Activated CD4-positive, CD25-positive, alpha-beta regulatory T cell treated with anti-CD3 and anti-CD28 coated beads, Interleukin-2, amount 50 U/mL, for 24 hours (primary cell): Measurements from ENCODE around the gene WDR45B.
A peak's percentile ranks its signal among the peaks of the same experiment; 100 is the strongest.

Experiments
- ATAC-seq, 2 donors: fragments of 150-1000 bp; cut with Tn5 transposase; one replicate each; pipeline ENCODE4 v1.10.0; 2021; ENCODE audit warnings: mild to moderate bottlenecking in 1 of 2, moderate library complexity in 1 of 2

WDR45B gene

DNA sequence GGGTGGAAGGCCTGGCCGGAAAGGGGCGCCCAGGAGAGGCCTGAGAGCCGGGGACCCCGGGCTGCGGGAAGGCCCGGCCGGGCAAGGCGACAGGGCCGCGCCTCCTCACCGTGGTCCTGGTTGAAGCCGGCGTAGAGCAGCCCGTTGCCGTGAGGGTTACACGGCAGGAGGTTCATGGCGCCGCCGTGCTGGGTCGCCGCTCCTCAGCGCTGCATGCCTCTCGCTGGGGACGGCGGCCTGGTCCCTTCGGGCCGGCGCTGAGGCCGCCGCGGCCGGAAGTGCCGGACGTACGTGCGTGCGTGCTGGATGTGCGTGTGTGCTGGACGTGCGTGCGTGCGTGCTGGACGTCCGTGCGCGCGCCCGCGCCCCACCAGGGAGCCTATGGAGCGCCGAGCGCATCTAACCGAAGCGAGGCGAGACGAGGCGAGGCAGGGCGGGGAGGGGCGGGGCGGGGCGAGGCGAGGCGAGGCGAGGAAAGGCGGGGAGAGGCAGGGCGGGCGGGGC is at the start of gene WDR45B:
WDR45B (minus strand) TSS at position 280 of the 504 bp plus-strand sequence; CDS start at position 176, 104 bp downstream.
- peak; percentile 93 to 94 for ATAC-seq

- ATAC-seq = no peak
Observed at GRCh38 chr17:82697808-82698064, 49.5 kb upstream of the WDR45B start.

DNA sequence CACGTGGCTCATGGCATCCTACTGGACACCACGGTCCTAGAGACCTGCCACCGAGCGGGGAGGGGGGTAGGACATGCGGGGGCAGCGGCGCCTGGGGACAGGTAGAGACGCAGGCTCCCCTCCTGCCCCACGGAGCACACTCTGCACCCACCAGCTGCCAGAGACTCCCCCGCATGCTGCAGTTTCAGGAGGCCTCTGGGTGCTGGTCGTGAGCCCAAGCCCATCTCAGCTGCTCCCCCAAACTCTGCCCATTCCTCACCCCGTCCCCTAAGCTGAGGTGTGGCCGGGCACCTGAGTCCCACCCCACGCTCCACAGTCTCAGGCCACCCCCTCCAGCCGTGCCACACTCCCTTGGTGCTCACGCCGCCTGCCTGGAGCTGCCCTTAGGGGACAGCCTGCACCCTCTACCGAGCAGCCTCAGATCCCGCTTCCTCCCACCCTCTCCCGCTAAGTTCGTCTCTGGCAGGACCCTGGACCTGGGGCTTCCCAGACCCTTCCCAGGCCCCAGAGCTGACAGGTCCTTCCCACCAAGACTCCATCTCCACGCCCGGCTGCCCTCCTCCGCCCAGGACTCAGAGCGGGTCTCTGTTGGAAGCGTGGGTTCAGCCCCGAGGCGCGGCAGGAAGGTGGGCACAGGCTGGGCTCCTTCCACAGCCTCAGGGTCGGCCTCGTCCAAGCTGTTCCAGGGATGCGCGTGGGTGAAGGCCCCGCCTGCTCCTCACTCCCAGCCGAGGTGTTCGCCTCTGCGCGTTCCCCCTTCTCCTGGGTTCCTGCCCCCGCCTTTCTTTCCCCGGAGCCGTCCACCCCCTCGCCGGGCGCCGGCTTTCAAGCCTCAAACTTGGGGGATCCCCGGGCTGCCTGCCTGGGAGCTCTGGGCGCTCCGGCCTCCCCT is 48.9 kb upstream of the WDR45B start:
- ATAC-seq = no peak

DNA sequence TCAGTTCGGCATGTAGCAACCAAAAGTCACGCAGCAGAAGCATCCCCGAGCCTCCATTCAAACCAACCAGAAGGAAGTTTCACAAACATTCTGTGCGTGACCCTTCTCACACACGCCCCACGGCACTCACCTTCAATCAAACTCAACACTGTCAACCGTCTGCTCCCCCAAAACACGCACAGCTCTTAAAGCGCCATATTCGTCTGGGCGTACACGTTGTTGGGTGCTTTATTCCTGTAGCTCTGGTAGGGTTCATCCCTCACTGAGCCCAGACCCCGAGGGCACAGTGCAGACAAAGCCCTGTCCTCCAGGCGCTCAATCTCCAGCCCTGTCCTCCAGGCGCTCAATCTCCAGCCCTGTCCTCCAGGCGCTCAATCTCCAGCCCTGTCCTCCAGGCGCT is 48.0 kb upstream of the WDR45B start:
- no peak for ATAC-seq

- no peak for ATAC-seq
Observed at GRCh38 chr17:82694647-82695046, 46.4 kb upstream of the WDR45B start.

DNA sequence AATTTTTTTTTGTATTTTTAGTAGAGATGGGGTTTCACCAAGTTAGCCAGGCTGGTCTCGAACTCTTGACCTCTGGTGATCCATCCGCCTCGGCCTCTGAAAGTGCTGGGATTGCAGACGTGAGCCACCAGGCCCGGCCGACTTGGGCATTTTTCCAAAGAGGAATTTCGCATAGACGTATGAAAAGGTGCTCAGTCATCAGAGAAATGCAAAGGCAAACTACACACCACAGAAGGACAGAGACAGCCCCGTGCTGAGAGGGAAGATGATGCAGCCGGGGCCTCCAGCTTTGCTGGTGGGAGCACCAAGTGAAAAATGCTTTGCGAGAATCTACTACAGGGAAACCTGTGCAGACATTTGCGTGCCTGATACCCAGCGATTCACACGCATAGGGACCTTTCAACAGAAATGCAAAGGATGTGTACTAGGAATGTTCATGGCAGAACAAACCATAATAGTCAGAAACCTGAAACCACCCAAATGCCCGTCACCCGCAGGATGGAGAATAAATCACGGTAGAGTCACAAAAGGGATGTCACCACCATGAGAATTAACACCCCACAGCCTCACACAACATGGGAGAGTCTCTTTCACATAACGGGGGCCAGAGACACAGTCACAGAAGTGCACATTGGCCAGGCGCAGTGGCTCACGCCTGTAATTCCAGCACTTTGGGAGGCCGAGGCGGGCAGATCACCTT is 45.1 kb upstream of the WDR45B start:
- no peak for ATAC-seq

DNA sequence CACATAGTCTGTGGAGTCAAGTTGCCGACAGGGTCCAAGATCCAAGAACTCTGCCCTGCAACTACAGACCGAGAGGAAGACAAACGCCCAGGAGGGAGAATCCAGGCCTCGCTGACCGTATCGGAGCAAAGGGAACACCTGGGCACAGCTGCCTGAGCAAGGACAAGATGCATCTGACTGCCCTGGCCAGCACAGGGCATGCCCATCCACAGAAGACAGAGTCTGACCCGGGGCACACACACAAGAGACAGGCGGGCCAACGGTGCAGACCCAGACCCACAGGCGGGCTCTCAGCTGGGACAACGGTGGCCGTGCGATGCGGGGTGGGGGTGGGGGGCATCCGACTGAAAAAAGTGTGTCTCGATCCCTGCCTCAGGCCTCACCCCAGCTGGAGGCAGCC is 44.0 kb upstream of the WDR45B start:
- ATAC-seq = no peak

- ATAC-seq = no peak
Observed at GRCh38 chr17:82691714-82692113, 43.5 kb upstream of the WDR45B start.

DNA sequence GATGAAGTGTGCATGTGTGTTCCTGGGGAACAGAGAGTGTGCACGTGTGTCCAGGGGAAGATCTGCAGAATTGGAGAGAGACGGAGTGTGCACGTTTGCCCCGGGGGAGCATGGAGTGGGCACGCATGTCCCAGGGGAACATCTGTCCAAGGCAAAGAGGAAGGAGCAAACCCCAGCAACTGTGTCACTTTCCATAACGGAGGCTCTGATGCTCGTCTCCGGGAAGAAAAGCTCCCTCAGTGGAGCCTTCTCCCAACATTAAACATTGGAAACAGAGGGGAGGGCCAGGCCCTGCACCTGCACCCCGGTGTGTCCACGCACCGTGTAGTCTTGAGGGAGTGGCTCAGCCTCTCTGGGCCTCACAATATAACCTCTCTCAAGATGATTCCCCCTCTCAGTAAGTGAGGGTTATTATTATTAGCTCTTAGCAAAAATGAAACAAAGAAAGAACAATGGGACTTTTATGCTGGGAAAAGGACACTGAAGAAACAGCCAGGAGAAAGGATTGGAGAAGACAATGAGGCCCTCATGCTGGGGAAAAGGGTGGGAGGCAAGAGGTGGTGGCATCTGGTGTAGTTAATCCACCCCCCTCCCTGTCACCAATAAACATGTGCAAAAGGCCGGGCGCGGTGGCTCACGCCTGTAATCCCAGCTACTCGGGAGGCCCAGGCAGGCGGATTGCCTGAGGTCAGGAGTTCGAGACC is 42.7 kb upstream of the WDR45B start:
- ATAC-seq = no peak

GRCh38 chr17:82689077-82689476 is 40.8 kb upstream of the WDR45B start:
- ATAC-seq = no peak

DNA sequence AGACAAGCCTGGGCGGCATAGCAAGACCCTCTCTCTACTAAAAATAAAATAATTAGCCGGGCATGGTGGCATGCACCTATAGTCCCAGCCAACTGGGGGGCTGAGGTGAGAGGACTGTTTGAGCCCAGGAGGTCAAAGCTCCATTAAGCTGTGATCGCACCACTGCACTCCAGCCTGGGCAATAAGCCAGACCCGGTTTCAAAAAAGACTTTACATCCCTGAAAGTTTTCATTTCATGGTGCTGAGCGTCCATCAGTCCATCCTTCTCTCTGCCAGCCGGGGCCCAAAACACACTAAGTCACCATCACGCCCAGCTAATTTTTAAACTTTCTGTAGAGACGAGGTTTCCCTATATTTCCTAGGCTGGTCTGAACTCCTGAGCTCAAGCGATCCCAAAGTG is 39.6 kb upstream of the WDR45B start:
- ATAC-seq = no peak

DNA sequence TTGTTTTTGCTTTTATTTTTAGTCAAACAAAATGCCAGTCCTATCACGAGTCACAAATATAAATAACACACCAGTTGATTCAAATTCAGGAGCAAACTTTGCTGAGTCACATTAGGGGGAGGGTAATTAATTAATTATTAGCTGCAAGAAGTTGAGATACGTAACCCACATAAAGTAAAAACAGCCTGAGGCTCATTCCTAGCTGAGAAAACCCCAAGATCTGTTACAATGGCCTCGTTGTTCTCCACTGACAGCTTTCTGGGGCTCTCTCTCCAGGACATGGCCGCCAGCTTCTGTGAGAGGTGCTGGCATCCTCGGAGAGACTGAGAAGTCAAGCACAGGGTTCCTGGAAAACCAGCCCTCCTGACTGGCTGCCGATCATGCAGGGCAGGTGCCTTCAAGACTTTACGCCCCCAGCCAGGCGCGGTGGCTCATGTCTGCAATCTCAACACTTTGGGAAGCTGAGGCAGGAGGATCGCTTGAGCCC is 39.2 kb upstream of the WDR45B start:
- no peak for ATAC-seq

- ATAC-seq = no peak
Observed at GRCh38 chr17:82686366-82687324, 38.4 kb upstream of the WDR45B start.

DNA sequence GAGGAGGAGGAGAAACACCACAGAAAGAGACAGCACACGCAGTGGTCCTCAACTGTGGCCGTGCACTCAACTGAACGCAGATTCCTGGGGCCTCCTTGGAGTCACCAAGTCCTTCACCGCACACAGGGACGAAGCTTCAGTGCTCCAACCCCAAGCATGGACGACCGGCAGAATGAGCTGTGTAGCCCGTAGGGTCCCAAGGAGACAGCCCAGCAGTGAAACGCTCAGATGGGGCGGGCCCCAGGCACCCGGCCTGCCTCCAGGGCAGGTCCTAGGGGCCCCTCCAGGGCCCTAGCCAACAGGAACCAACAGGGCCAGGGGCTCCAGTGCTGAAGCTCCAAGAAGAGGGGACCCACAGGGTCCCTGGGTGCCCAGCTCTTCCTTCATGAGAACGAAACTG is 37.0 kb upstream of the WDR45B start:
- ATAC-seq = no peak

DNA sequence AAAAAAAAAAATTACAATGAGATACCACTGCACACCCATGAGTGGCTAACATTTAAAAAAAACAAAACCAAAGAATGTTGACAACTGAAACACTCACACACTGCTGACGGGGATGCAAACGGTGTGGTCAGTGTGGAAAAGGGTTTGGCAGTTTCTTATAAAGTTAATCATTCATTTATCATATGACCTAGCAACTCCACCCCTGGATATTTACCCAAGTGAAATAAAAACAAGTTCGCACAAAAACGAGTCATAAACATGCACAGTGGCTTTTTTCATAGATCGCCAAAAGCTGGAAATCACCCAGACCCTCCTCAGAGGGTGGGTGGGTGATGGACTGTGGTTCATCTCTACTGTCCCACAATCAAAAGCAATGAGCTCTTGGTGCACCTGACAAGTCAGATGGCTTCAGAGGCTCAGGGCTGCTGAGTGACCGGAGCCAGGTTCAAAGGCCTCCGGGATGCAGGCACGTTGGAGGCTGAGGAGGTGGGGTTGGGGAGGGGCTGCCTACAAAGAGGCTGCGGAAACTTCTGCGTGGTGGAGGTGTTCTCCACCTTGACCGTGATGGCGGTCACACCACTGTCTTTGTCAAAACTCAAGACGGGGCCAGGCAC is 36.1 kb upstream of the WDR45B start:
- no peak for ATAC-seq

DNA sequence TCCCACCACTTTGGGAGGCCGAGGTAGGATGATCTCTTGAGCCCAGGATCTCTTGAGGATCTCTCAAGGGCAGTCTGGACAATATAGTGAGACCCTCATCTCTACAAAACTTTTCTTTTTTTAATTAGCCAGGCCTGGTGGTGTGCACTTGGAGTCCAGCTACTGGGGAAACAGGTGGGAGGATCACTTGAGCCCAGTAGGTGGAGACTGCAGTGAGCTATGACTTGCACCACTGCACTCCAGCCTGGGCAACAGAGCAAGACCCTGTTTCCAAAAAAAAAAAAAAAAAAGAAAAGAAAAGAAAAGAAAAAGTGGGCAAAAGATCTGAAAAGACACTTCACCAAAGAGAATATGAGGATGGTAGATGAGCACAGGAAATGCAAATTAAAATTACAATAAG is 35.3 kb upstream of the WDR45B start:
- no peak for ATAC-seq

DNA sequence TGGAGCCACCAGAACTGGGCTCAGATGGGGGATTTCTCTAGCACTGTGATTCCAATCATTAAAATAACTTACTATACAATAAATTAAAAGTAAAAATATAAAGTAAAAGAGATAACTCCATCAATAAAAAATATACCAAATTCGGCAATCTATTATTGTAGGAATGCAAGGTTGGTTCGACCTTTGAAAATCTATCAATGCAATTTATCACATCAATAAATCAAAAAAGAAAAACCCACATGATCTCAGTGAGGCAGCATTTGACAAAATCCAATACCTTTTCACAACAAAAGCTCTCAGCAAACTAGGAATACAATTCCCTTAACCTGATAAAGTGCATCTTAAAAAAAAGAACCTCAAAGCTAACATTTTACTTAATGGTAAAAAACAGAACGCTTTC is 33.3 kb upstream of the WDR45B start:
- no peak for ATAC-seq

GRCh38 chr17:82679586-82680465 is 31.6 kb upstream of the WDR45B start:
- no peak for ATAC-seq

DNA sequence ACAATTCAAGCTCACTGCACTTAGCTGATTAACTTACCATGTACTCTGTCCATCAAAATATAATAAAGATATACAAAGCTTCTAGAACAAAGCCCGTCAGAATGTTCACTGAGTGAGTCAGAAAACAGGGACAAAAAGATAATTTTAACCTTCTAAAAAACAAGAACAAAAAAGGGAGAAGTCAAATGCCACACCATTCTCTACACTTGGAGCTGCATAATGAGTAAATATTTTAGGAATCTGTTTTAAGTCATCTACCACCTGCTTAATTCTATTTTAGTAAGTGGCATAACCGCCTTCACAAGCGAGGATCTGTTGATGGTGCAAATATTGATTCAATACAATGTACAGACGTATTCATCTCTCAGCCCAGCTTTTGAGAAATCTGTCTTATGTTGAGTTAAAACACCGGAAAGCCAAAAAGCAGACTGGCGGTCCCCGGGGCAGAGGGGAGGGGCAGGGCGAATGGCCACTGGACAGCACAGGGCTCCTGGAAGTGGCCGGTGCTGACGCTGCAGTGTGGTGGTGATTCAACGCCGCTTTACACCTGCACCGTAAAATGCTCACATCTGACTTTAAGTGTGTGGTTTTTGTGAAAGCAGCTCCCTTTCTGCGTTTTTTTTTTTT is 30.1 kb upstream of the WDR45B start:
- ATAC-seq = no peak

GRCh38 chr17:82677353-82677925 is 29.2 kb upstream of the WDR45B start:
- ATAC-seq = no peak
